ENCODE data around the gene HDGFL2.

HDGFL2 gene

DNA sequence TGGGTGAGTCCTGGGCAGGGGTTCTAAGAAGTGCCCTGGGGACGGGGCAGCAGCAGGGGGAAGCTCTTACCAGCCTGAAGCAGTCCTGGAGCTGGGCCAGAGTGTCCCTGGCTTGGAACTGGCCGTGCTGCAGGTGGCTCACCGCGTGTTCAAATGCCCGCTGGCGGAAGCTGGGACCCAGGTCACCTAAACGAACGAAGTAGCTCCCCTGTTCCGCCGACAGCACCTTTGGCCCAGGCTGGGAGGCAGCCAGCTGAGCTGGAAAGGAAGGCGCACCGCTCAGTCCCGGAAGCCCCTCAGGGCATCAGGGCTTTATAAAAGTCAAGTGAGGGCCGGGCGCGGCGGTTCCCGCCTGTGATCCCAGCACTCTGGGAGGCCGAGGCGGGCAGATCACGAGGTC is 36.6 kb downstream of the HDGFL2 start:
- Mint-ChIP-seq H3K27me3 (no peaks in the 10 kb centered on the region), H3K36me3 (peaks cover 5% of the 10 kb centered on the region), H3K4me3 (no peak overlapping the region), H3K27ac (no peak overlapping the region), H3K9me3 (no peaks in the 10 kb centered on the region), H3K4me1 (no peaks in the 10 kb centered on the region)

DNA sequence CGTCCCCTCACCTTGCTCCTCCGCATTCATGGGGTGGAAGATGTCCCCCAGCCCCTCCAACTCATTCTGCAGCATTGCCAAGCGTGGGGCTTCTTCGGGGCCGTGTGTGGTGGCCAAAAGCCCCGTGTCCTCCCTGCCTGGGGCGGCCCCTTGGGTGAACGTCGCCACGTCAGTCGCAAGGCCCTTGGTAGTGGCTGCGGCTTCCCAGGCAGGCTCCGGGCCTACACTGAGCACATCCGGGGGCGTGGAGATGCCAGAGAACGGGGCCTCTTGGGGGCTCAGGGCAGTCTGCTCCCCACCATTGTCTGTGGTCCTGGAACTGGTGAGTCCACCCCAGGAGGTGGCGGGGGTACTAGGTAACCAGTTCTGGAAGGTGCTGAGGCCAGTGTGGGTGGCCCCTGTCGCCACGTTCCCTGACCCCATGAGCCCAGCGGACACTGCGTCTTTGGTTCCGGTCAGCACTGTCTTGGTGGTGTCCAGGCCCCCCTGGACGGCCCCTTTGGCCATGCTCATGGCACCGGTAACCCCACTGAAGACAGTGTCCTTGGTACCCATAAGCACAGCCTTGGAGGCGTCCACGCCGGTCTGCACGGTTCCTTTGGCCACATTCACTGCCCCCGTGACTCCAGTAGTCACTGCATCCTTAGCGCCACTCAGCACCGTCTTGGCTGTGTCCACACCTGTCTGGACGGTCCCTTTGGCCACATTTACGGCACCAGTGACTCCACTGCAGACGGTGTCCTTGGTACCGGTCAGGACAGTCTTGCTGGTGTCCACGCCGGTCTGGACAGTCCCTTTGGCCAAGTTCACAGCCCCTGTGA is 38.5 kb downstream of the HDGFL2 start:
- no peak overlapping the region for H3K4me3 Mint-ChIP-seq
- H3K36me3 Mint-ChIP-seq = peaks cover 2% of the 10 kb centered on the region
- no peaks in the 10 kb centered on the region for H3K4me1 Mint-ChIP-seq
- H3K27me3 Mint-ChIP-seq = no peaks in the 10 kb centered on the region
- no peak overlapping the region for H3K27ac Mint-ChIP-seq
- H3K9me3 Mint-ChIP-seq = no peaks in the 10 kb centered on the region

DNA sequence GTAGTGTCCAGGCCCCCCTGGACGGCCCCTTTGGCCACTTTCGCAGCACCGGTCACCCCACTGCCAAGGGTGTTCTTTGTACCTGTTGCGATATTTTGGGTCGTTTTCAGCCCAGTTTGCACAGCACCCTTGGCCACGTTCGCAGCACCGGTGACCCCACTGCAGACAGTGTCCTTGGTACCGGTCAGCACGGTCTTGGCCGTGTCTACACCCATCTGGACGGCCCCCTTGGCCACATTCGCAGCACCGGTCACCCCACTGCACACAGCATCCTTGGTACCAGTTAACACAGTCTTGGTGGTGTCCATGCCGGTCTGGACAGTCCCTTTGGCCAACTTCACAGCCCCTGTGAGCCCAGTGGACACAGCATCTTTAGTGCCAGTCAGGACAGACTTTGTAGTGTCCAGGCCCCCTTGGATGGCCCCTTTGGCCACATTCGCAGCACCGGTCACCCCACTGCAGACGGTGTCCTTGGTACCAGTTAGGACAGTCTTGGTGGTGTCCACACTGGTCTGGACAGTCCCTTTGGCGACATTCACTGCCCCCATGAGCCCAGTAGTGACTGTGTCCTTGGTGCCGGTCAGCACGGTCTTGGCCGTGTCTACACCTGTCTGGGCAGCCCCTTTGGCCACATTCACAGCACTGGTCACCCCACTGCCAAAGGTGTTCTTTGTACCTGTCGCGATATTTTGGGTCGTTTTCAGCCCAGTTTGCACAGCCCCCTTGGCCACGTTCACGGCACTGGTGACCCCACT is 39.4 kb downstream of the HDGFL2 start:
- H3K36me3 Mint-ChIP-seq = no peaks in the 10 kb centered on the region
- no peaks in the 10 kb centered on the region for H3K4me1 Mint-ChIP-seq
- H3K9me3 Mint-ChIP-seq = no peaks in the 10 kb centered on the region
- no peaks in the 10 kb centered on the region for H3K27me3 Mint-ChIP-seq
- no peak overlapping the region for H3K4me3 Mint-ChIP-seq
- no peak overlapping the region for H3K27ac Mint-ChIP-seq

DNA sequence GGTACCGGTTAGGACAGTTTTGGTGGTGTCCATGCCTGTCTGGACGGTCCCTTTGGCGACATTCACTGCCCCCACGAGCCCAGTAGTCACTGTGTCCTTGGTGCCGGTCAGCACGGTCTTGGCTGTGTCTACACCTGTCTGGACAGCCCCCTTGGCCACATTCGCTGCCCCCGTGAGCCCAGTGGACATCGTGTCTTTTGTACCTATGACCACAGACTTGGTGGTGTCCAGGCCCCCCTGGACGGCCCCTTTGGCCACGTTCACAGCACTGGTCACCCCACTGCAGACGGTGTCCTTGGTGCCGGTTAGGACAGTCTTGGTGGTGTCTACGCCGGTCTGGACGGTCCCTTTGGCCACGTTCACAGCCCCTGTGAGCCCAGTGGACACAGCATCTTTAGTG is 40.0 kb downstream of the HDGFL2 start:
- Mint-ChIP-seq H3K36me3 (no peaks in the 10 kb centered on the region), H3K4me3 (no peak overlapping the region), H3K27me3 (no peaks in the 10 kb centered on the region), H3K4me1 (no peaks in the 10 kb centered on the region), H3K9me3 (no peaks in the 10 kb centered on the region), H3K27ac (no peak overlapping the region)

DNA sequence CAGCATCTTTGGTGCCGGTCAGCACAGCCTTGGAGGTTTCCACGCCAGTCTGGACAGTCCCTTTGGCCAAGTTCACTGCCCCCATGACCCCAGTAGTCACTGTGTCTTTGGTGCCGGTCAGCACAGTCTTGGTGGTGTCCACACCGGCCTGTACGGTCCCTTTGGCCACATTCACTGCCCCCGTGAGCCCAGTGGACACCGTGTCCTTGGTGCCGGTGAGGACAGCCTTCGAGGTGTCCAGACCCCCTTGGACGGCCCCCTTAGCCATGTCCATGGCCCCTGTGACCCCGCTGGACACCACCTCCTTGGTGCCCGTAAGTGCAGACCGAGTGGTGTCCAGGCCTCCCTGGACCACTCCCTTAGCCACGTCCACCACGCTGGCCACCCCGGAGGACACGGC is 41.2 kb downstream of the HDGFL2 start:
- Mint-ChIP-seq H3K9me3 (no peaks in the 10 kb centered on the region), H3K36me3 (no peaks in the 10 kb centered on the region), H3K4me3 (no peak overlapping the region), H3K27ac (no peak overlapping the region), H3K27me3 (no peaks in the 10 kb centered on the region), H3K4me1 (no peaks in the 10 kb centered on the region)

DNA sequence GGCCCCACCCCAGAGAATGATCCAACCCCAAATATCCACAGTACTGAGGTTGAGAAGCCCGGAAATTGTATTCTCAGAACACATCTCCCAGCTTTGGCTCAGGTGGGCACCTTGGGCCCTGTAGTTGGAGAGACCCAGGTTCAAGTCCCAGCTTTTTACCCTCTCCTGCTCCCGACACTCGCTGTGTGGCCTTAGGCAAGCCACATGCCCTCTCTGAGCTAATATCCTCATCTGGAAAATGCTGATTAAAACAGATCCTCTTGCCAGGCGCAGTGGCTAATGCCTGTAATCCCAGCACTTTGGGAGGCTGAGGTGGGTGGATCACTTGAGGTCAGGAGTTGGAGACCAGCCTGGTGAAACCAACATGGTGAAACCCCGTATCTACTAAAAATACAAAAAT is 43.6 kb downstream of the HDGFL2 start:
- Mint-ChIP-seq H3K9me3 (no peaks in the 10 kb centered on the region), H3K4me1 (no peaks in the 10 kb centered on the region)

DNA sequence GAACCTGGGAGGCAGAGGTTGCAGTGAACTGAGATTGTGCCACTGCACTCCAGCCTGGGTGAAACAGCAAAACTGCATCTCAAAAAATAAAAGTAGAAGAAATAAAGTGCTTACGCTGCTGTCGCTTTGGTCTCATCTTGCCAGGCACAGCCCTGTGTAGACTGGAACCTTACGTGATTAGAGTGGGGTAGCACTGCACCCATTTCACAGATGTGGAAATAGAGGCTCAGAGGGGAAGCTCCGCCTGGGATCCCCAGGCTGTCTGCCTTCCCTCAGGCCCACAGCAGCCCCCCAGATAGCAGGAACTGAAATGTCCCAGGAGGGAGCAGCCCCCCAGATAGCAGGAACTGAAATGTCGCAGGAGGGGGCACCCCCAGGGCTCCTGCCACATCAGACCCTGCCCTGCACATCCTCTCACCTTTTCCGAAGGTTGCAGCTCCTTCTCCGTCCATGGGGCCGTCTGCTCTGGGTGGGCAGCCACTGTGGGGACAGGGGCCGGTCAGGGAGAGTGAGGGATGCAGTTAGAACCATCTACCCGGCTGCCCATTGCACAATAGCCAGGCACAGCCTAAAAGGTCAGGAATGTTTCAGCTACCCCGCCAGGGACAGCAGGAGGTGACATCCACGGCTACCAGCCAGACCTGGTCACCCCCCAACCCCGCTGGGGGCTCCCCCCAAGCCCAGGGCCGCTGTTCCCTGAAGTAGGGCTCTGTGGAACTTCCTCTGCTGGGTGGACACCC is 44.3 kb downstream of the HDGFL2 start:
- H3K4me1 Mint-ChIP-seq = no peaks in the 10 kb centered on the region
- H3K36me3 Mint-ChIP-seq = no peaks in the 10 kb centered on the region
- no peaks in the 10 kb centered on the region for H3K9me3 Mint-ChIP-seq
- H3K4me3 Mint-ChIP-seq = no peak overlapping the region
- peaks cover 4% of the 10 kb centered on the region for H3K27me3 Mint-ChIP-seq
- H3K27ac Mint-ChIP-seq = no peak overlapping the region

More for the DNA sequence above, 43.6 kb downstream of the HDGFL2 start:
- H3K27ac Mint-ChIP-seq = no peak overlapping the region
- H3K36me3 Mint-ChIP-seq = no peaks in the 10 kb centered on the region
- peaks cover 4% of the 10 kb centered on the region for H3K27me3 Mint-ChIP-seq
- no peak overlapping the region for H3K4me3 Mint-ChIP-seq

DNA sequence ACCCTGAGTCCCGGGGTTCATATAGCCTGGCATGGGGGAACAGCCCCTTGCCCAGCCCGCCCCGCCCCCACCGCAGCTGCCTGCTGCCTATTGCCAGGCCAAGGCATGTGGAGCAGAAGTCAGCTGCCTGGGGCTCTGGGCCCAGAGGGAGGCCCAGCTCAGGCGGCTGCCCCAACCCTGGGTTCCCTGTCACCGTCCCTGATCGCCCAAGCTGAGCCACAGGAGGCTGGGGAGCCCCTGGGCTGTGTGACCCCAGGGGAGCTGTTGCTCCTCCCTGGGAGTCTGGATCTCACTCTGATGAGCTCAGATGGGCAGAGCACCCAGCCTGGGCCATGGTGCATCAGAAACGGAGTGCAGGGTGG is 44.8 kb downstream of the HDGFL2 start:
- Mint-ChIP-seq H3K4me1 (no peaks in the 10 kb centered on the region), H3K9me3 (no peaks in the 10 kb centered on the region), H3K4me3 (no peak overlapping the region), H3K36me3 (no peaks in the 10 kb centered on the region), H3K27me3 (peaks cover 4% of the 10 kb centered on the region), H3K27ac (no peak overlapping the region)

DNA sequence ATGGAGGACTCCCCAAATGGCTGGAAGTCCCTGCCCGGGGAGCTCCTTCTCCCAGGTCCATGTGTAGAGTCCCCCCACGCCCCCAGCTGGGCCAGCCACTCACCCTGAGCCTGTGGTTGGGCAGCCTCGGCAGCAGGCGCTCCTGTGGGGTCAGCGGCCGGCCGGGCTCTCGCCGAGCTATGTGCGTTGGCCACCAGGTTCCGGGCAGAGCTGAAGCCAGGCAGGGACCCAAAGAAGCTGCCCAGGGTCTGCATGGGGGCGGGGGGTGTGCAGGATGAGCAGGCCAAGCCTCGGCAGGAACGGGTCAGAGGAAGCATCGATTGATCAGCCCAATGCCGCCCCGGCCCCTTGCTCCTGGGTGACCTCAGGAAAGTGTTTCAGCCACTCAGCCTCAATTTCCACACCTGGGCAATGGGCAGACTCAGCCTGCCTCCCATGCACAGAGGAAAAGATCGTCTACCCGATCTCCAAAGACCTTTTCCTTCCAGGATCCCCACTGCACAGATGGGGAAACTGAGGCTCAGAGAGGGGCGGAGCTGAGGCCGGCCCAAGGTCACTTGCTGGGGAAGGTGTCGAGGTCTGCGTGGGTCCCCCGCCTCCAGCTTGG is 45.5 kb downstream of the HDGFL2 start:
- Mint-ChIP-seq H3K27ac (no peak overlapping the region), H3K4me1 (no peaks in the 10 kb centered on the region), H3K36me3 (no peaks in the 10 kb centered on the region), H3K4me3 (no peak overlapping the region), H3K9me3 (no peaks in the 10 kb centered on the region), H3K27me3 (peaks cover 4% of the 10 kb centered on the region)

DNA sequence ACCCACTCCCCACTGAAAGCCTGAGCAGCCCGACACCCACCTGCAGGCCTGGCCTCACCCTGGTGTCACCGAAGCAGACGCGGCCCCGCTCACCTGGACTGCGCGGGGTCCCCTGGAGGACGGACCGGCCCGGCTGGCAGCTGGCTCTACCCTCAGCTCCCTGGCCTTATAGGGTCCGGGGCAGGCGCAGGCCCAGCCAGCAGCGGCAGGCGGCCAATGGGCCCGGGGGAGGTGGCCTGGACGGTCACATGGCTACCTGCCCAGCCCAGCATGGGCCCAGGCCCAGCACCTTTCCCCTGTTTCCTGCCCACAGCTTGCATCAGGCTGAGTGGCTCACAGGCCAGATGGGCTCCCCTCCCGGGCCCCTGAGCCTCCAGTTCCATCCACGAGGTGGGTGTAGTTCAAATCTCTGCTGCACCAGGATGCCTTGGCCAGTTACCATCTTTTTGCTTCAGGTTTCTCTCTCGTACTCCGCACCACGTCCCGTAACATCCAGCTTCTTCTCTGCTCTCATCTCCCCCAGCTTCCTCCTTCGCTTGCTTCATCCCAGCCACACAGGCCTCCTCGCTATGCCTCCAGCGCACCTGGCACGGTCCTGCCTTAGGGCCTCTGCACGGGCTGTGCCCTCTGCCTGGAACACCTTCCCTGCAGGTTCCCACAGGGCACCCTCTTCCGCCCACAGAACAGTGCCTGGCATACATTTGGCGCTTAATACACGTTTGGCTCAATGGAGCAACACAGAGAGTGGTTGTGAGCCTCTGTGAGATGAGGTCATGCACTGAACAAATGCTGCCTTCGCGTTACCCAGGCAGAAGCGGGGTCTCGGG is 46.5 kb downstream of the HDGFL2 start, which contains the start of gene PLIN4:
TSS of gene PLIN4 (minus strand) at position 142 of the 827 bp plus-strand sequence. CDS start 214 bp downstream, outside the sequence.
- Mint-ChIP-seq H3K4me1 (no peaks in the 10 kb centered on the region), H3K4me3 (no peak within 1 kb of the TSS), H3K9me3 (no peaks in the 10 kb centered on the region), H3K27ac (no peak within 1 kb of the TSS), H3K27me3 (peaks cover 4% of the 10 kb centered on the region), H3K36me3 (no peaks in the 10 kb centered on the region)

DNA sequence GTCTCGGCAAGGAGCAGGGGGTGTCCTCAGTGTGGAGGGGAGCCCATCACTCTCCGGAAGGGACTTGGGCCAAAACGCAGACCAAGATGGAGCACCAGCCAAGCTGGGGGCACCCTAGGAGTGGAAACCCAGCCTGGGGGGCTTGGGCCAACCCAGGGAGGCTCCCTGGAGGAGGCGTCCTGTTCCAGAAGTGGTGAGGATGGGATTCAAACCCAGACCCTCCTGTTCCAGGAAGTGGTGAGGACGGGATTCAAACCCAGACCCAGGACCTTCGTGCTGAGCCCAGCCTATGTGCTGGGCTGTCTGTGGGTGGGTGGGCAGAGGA is 47.0 kb downstream of the HDGFL2 start:
- peaks cover 4% of the 10 kb centered on the region for H3K27me3 Mint-ChIP-seq
- no peaks in the 10 kb centered on the region for H3K36me3 Mint-ChIP-seq
- no peak overlapping the region for H3K27ac Mint-ChIP-seq

DNA sequence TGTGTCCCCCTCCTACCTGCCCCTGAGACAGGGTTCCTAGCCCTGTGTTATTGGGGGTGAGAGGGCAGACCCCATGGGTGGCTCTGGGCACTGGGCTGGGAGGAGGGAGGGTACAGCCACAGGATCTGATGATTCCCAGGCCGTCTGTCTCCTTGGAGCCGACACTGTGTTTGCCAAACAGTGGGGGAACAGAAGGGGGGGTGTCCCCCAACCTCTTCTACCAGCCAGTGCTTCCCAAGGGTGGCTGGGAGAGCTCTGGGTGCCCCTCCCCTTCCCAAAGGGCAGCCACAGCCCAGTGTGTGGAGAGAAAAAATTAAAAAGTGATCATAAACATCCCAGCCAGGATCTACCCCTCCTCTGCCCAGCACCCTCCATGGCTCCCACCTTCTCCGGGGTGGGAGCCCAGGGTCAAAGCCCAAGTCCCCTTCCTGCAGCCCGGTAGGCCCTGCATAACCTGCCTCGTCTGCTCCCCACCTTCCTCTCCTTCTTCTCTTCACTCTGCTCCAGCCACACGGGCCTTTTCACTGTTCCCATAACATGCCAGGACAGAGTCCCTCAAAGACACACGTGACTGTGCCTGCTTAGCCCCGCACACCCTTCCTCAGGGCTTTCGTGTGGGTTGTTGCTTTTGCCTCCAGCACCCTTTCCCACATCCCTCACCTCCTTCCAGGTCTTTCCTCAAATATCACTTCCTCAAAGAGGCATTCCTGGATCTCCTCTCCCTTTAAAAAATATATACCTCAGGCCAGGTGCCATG is 47.6 kb downstream of the HDGFL2 start:
- Mint-ChIP-seq H3K4me1 (no peaks in the 10 kb centered on the region), H3K4me3 (no peak overlapping the region), H3K27ac (no peak overlapping the region), H3K27me3 (peaks cover 4% of the 10 kb centered on the region), H3K9me3 (no peaks in the 10 kb centered on the region), H3K36me3 (no peaks in the 10 kb centered on the region)

More for the DNA sequence above, 47.0 kb downstream of the HDGFL2 start:
- no peak overlapping the region for H3K4me3 Mint-ChIP-seq
- no peaks in the 10 kb centered on the region for H3K4me1 Mint-ChIP-seq
- no peaks in the 10 kb centered on the region for H3K9me3 Mint-ChIP-seq

DNA sequence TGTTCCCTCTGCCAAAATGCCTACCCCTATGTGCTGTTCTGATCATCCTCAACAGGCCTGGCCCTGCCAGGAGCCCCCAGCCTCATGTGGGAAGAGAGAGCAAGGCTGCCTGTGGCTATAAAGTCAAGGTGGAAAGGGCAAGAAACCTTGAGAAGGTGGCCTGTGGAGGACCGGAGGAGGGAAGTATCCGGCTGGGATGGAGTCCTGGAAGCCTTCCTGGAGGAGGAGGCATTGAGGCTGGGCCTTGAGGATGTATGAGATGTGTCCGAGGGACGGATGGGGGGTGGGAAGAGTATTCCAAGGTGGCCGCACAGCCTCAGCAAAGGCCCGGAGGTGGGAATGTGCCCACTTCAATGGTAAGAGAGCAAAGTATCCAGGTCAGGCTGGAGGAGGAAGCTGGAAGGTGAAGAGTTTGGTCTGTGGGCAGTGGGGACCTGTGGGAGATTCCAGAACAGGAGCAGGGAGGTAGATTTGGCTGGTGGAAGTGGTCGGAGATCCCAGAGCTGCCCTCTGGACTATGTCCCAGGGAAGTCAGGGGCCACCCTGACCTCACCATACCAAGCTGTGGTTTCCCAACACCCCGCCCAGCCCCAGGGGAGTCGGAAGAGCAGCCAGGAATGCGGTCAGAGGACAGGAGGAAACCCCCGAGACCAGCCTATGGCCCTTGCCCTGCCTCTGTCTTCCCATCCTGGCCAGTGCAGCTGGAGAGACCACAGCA is 49.2 kb downstream of the HDGFL2 start:
- H3K27me3 Mint-ChIP-seq = peaks cover 4% of the 10 kb centered on the region
- no peaks in the 10 kb centered on the region for H3K4me1 Mint-ChIP-seq
- H3K9me3 Mint-ChIP-seq = no peaks in the 10 kb centered on the region
- no peak overlapping the region for H3K4me3 Mint-ChIP-seq
- H3K27ac Mint-ChIP-seq = peak overlapping the region; percentile 67
- H3K36me3 Mint-ChIP-seq = no peaks in the 10 kb centered on the region

DNA sequence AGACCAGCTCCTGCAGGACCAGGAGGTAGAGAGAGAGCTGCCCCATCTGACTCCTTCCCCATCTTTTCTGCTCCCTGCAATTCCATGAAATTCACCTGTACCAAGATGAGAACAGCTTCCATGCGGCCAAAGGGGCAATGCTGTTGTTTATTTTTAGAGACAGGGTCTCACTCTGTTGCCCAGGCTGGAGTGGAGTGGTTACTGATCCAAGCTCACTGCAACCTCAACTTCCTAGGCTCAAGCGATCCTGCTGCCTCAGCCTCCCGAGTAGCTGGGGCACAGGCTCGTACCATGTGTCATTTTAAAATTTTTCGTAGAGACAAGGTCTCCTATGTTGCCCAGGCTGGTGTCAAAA is 49.8 kb downstream of the HDGFL2 start:
- H3K27me3 Mint-ChIP-seq = peaks cover 4% of the 10 kb centered on the region
- no peak overlapping the region for H3K4me3 Mint-ChIP-seq
- no peak overlapping the region for H3K27ac Mint-ChIP-seq
- no peaks in the 10 kb centered on the region for H3K9me3 Mint-ChIP-seq
- H3K4me1 Mint-ChIP-seq = no peaks in the 10 kb centered on the region
- no peaks in the 10 kb centered on the region for H3K36me3 Mint-ChIP-seq
